ENCODE data around the gene CATSPERD. TPM values are rescaled to one million over a fixed set of nuclear protein-coding genes. Genes with fewer than 3 reads are reported as not detected.
"Not testable (repeated sequence)": the region's sequence is repeated elsewhere in the genome, so short reads cannot be mapped to it uniquely, and the experiment has no call there.

CATSPERD gene
- total RNA-seq, 1 donor from 2014 or later: not detected

- Histone ChIP-seq H3K4me3 (peak overlapping the region; percentile 98), H3K27me3 (no peaks in the 10 kb centered on the region), H3K4me2 (peak overlapping the region; percentile 100), H3K36me3 (no peaks in the 10 kb centered on the region), H3K79me2 (ENCODE audit: low read depth) (peaks cover 53% of the 10 kb centered on the region), H3K9ac (peak overlapping the region; percentile 91), H3K9me3 (ENCODE audit: low read depth) (no peaks in the 10 kb centered on the region), H4K20me1 (ENCODE audit: low read depth) (peaks cover 41% of the 10 kb centered on the region), H2AFZ (replicated peaks) (no peak overlapping the region), H3F3A (ENCODE audit: low read depth) (peaks cover 3% of the 10 kb centered on the region), H3K27ac (peak overlapping the region; percentile 70), H3K4me1 (peaks cover 9% of the 10 kb centered on the region)
- peaks cover 22% of the 10 kb centered on the region for H3K4me1 Mint-ChIP-seq
- DNase-seq (ENCODE audit: low spot score): peak; percentile 40
- H3K4me3 Mint-ChIP-seq: peak overlapping the region; percentile 95
- no peak for TF ChIP-seq EZH2 (IDR thresholded peaks at IDR 0.05)
- no peak for TF ChIP-seq CTCF (IDR thresholded peaks at IDR 0.05)
- TF ChIP-seq EZH2phosphoT487 (IDR thresholded peaks at IDR 0.05): no peak
- peak overlapping the region; percentile 57 for H3K27ac Mint-ChIP-seq
- no peaks in the 10 kb centered on the region for H3K9me3 Mint-ChIP-seq
- peaks cover 3% of the 10 kb centered on the region for H3K36me3 Mint-ChIP-seq
- peaks cover 8% of the 10 kb centered on the region for H3K27me3 Mint-ChIP-seq (ENCODE audit: insufficient read depth, low read depth)
Measured at GRCh38 chr19:5719274-5719960, 1.0 kb upstream of the CATSPERD start.

GRCh38 chr19:5727453-5728050 lies 7.1 kb downstream of the CATSPERD start:
- Histone ChIP-seq H3K27me3 (peaks cover 10% of the 10 kb centered on the region), H3K4me3 (no peak overlapping the region), H3K27ac (no peak overlapping the region), H2AFZ (replicated peaks) (no peak overlapping the region), H3K79me2 (ENCODE audit: low read depth) (no peaks in the 10 kb centered on the region), H3K9ac (no peak overlapping the region), H3K4me1 (no peaks in the 10 kb centered on the region), H4K20me1 (ENCODE audit: low read depth) (no peaks in the 10 kb centered on the region), H3K9me3 (ENCODE audit: low read depth) (no peaks in the 10 kb centered on the region), H3F3A (ENCODE audit: low read depth) (no peaks in the 10 kb centered on the region), H3K4me2 (no peak overlapping the region), H3K36me3 (no peaks in the 10 kb centered on the region)
- no peak for DNase-seq (ENCODE audit: low spot score)
- Mint-ChIP-seq H3K4me1 (no peaks in the 10 kb centered on the region), H3K36me3 (no peaks in the 10 kb centered on the region), H3K27ac (no peak overlapping the region), H3K9me3 (peaks cover 7% of the 10 kb centered on the region), H3K4me3 (no peak overlapping the region), H3K27me3 (ENCODE audit: insufficient read depth, low read depth) (peaks cover 3% of the 10 kb centered on the region)
- TF ChIP-seq CTCF (IDR thresholded peaks at IDR 0.05) (no peak), EZH2phosphoT487 (IDR thresholded peaks at IDR 0.05) (no peak), EZH2 (IDR thresholded peaks at IDR 0.05) (no peak)

- H3K36me3 ChIP-seq; H3K27me3 ChIP-seq; H3K4me3 Mint-ChIP-seq; H3K9me3 Mint-ChIP-seq; H4K20me1 ChIP-seq (ENCODE audit: low read depth); H2AFZ ChIP-seq (replicated peaks); H3K4me3 ChIP-seq; DNase-seq (ENCODE audit: low spot score); H3K27ac ChIP-seq; H3K27me3 Mint-ChIP-seq (ENCODE audit: insufficient read depth, low read depth); H3K79me2 ChIP-seq (ENCODE audit: low read depth); H3K9ac ChIP-seq; H3K27ac Mint-ChIP-seq; H3K4me1 ChIP-seq; H3K9me3 ChIP-seq (ENCODE audit: low read depth); H3K4me2 ChIP-seq; H3K36me3 Mint-ChIP-seq; H3K4me1 Mint-ChIP-seq; H3F3A ChIP-seq (ENCODE audit: low read depth): not testable (repeated sequence)
Measured at GRCh38 chr19:5733172-5733571, 12.7 kb downstream of the CATSPERD start.

- H3K79me2 ChIP-seq (ENCODE audit: low read depth): no peaks in the 10 kb centered on the region
- H3K27ac ChIP-seq: no peak overlapping the region
- H3K36me3 ChIP-seq: no peaks in the 10 kb centered on the region
- no peak for DNase-seq (ENCODE audit: low spot score)
- H3K27me3 ChIP-seq: peaks cover 7% of the 10 kb centered on the region
- Mint-ChIP-seq H3K27ac (no peak overlapping the region), H3K4me1 (no peaks in the 10 kb centered on the region), H3K4me3 (no peak overlapping the region), H3K9me3 (peaks cover 4% of the 10 kb centered on the region), H3K36me3 (no peaks in the 10 kb centered on the region), H3K27me3 (ENCODE audit: insufficient read depth, low read depth) (peaks cover 12% of the 10 kb centered on the region)
- no peak overlapping the region for H3K4me3 ChIP-seq
- no peak overlapping the region for H3K4me2 ChIP-seq
- H3K4me1 ChIP-seq: no peaks in the 10 kb centered on the region
- no peak overlapping the region for H2AFZ ChIP-seq (replicated peaks)
- H3K9me3 ChIP-seq (ENCODE audit: low read depth): no peaks in the 10 kb centered on the region
- no peaks in the 10 kb centered on the region for H3F3A ChIP-seq (ENCODE audit: low read depth)
- no peak overlapping the region for H3K9ac ChIP-seq
- no peaks in the 10 kb centered on the region for H4K20me1 ChIP-seq (ENCODE audit: low read depth)
- no peak for TF ChIP-seq CTCF (IDR thresholded peaks at IDR 0.05)
- no peak for TF ChIP-seq EZH2phosphoT487 (IDR thresholded peaks at IDR 0.05)
- TF ChIP-seq EZH2 (IDR thresholded peaks at IDR 0.05): no peak
Measured at GRCh38 chr19:5738423-5738822, 18.0 kb downstream of the CATSPERD start.
